Right forelimb (tissue), 1 donor: Measurements from ENCODE around the gene RASSF6.
"Not testable (repeated sequence)": the region's sequence is repeated elsewhere in the genome, so short reads cannot be mapped to it uniquely, and the experiment has no call there.

Experiments used
- DNase-seq: peaks from one replicate; pipeline ENCODE4 v3.0.0-alpha.2; 2018

RASSF6 gene

DNA sequence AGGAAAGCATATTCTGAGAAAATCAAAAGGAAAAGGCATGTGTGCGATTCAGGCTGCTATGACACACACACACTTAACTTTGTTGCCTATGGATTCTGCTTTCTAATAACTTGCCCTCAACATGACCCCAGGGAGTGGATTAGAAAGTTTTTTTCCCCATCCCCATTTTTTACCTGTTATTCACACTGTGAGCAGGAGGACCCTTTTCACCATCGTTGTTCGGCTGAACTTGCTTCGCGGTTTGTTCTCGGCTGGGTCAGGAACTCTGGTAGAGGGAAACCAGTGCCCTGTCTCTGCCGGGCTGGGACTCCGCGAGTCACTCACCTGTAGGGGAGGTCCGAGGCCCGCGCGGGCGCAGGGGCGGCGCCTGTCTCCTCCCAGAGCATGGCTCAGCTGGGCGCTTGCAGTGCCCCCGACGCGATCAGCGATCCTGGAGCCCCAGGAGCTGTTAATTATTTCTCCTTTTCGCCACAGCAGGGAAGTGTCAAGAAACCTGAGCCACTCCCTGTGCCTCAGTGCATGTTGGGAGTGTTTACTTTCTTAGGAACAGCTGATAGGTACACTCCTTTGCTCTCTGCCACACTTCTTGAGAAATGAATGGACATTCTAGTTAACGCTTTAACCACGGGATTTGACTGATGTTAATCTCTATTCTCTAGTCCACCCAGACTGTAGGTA, at the start of gene RASSF6:
Gene RASSF6, minus strand, starts transcription at position 322 of the 678 bp plus-strand sequence. CDS start 8,641 bp downstream, outside the sequence.
- no peak for DNase-seq

DNA sequence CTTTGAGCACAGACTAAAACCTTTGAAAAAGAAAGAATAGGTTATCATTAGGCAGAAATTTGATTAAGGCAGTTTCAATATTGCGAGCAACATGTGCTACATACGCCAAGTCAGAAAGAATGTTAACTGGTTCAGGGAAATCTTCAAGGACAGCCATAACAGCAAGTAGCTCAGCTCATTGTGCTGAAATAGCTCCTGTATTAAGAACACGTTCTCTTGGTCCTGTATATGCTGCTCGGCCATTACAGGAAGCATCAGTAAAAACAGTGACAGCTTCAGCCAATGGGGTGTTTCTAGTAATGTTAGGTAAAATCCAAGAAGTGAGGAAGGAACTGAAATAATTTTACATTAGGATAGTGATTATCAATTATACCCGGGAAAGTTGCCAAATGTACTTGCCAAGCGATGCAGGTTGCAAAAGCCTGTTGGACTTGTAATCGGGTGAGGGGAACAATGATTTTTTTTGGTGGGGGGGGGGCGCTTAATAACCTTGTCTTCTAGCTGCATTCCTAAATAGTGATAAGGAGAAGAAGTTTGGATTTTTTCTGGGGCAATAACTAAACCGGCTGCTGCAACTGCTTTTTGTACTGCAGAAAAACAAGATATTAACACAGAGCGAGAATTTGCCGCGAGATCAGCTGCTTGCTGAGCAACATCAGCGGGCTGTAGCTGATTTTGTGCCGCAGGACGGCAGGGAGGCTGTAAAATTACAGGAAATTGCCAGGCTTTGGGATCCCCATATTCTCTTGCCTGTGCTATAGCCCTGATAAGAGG, 49.4 kb upstream of the RASSF6 start:
- DNase-seq, result no peak

DNA sequence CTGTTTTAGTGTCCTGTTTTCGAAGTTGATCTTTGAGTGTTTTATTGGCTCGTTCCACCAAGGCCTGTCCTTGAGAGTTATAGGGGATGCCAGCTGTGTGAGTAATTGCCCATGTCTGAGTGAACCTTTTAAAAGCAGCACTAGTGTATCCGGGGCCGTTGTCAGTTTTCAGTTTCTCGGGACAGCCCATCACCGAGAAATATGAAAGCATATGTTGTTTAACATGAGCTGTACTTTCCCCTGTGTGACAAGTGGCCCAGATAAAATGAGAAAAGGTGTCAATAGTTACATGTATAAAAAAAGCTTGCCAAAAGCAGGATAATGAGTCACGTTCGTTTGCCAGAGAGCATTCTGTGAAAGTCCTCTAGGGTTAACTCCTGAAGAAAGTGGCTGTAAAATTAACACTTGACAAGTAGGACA, 48.6 kb upstream of the RASSF6 start:
- DNase-seq, result no peak

DNA sequence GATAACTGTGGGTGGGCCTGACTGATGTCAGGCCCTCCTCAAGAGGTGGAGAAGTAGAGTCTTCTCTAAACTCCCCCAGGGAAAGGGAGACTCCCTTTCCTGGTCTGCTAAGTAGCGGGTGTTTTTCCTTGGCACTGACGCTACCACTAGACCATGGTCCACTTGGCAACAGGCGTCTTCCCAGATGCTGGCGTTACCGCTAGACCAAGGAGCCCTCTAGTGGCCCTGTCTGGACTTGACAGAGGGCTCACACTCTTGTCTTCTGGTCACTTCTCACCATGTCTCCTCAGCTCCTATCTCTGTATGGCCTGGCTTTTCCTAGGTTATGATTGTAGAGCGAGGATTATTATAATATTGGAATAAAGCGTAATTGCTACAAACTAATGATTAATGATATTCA, 45.7 kb upstream of the RASSF6 start:
- DNase-seq, result not testable (repeated sequence)

DNA sequence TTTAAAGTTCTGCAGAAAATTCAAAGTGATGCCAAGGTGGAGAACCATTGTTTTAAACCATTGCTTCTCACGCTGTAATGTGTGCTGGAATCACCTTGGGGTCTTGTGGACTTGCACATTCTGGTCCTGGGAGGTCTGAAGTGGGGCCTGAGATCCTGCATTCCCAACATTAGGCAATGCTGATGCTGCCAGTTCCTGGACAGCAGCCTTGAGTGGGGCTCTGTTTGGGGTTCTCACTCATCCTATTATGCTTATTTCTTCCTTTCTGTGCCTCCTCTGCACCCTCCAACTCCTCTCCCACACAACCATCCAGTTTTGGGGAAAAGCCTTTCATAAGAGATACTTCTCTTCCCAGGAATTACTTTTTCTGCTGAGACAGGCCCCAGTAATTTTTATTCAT, 44.2 kb upstream of the RASSF6 start:
- DNase-seq, result no peak

DNA sequence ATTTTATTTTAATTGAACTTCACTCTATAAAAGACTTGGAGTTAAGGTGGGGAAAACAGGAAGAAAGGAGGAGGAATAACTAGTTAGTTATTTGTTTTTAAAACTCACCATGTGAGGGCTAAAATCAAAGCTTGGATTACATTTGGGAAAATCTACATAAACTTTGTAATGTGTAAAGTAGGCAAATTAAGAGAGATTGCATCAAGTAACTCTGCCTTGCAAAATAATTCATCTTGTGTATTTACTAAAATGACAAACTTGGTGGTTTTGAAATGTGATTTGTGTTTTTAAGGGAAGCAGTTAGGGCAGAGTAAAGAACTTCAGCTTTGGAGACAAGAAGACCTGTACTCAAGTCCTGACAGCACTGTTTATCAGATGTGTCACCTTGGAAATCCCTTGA, 43.3 kb upstream of the RASSF6 start:
- DNase-seq, result no peak

GRCh38 chr4:73662709-73663546, 42.7 kb upstream of the RASSF6 start:
- no peak for DNase-seq

- no peak for DNase-seq
These were observed 41.4 kb upstream of the RASSF6 start for GRCh38 chr4:73661646-73662119.

DNA sequence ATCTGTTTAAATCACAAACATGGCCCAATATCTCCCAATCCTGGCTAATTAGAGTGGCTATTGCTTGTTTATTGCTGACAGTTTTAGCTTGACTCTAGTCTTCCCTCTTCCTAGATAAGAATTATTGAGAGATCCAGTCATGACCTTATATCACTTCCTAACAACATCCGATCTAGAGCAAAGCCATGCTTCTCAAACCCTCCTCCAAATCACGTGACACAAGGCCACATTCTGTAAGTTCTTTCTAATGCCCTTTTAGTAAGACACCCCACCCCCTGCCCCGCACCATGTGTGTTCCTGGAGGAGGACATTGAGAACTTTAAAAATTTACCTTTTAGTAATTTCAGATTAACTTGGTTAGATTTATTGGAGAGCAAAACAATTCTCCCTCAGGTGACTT, 40.6 kb upstream of the RASSF6 start:
- no peak for DNase-seq

DNA sequence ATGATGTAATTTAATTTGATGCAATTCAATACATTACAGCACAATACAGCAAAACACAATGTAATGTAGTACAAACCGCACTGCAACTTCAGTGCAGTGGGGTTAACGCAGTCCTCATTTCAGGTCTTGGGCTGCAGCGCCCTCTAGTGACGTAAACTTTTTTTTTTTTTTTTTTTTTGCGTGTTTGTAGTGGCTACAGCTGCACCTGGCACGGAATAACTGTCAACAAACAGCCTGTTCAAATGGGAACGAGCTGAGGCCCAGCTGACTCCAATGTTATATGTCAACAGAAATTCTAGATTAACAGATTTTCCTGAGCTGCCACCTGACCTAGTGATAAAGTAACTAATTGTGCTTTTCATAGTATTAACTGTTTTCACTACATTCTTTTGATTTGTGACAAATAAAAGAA, 33.5 kb upstream of the RASSF6 start:
- DNase-seq, result no peak

DNA sequence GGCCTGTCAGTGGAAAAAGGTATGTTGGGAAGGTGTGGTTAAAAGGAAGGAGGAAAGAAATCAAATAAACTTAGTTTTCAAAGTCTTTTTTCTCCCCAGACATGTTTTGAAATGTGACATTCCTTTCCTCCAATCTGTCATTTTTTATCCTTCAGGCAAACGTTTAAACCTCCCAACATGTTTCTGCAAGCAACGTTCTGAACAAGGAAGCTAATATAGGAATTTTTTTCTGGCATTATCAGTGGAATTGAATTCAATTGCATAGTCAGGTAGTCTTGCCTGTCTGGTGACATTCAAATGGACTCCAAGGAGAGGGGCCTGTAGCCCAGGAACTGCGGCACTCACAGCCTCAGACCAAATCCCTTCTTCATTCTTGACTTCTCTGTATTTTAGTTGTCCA, 30.0 kb upstream of the RASSF6 start:
- no peak for DNase-seq

DNA sequence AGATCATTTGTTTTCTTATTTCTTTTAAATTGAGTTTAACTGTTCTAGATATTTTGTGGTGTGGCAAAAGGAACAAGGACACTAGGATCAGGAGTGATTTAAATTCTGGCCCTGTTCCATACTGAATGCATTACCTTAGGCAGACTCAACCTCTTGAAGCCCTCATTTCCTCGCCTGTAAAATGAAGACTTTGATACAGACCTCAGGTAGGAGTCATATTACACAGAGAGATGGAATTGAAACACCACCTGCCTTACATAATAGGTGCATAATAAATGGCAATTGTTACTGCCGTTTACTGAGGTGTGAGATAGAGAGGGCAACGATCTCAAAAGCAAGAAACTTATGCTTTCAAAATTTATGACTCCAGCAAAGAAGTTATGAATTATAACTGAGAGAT, 28.2 kb upstream of the RASSF6 start:
- no peak for DNase-seq

DNA sequence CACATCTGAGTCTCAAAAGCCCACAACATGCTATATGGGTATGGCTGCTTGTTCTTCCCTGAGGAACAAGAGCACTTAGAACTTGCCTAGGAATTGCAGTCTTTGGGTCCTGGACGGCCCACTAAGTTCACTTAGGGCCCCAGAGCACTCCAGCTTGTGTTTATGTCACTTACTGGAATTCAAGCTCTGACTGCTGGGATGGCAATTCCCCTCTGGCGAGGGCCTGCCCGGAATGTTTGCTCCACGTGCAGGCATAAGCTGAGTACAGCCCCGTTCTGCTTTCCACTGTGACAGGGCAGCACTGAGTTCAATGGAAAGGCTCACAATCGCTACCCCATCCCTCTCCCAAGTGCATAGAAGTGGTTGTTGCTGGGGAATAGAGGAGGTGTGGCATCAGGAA, 25.9 kb upstream of the RASSF6 start:
- no peak for DNase-seq

GRCh38 chr4:73631565-73632226, 11.5 kb upstream of the RASSF6 start:
- DNase-seq, result no peak

DNA sequence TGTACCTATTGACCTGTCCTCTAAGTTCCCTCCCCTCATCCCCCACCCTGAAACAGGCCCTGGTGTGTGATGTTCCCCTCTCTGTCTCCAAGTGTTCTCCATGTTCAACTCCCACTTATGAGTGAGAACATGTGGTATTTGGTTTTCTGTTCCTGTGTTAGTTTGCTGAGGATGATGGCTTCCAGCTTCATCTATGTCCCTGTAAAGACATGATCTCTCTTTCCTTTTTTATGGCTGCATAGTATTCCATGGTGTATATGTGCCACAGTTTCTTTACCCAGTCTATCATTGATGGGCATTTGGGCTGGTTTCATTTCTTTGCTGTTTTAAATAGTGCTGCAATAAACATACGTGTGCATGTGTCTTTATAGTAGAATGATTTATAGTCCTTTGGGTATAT, 8.6 kb upstream of the RASSF6 start:
- DNase-seq, result not testable (repeated sequence)

- no peak for DNase-seq
These were observed 1.1 kb upstream of the RASSF6 start for GRCh38 chr4:73621357-73621756.

DNA sequence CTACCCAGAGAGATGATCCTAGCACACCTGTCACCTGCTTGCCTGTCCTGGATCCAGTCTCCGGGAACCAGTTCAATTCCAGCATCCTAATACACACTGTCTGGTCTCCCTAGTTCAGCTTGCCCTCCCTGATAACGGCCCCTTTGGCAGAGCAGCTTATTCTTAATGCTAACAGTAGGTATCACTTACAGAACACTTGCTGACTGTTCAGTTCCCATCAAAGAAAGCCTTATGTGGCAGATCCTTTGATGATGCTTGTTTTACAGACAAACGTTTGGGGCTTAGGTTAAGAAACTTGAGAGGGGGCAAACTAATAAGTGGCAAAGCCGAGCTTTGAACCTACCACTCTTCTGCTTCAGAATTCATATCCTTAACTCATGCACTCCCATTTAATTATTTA, 890 bp downstream of the RASSF6 start:
- DNase-seq, result no peak

- DNase-seq, result no peak
These were observed 3.0 kb downstream of the RASSF6 start for GRCh38 chr4:73617256-73617655.

- no peak for DNase-seq
These were observed 4.6 kb downstream of the RASSF6 start for GRCh38 chr4:73615613-73616012.

DNA sequence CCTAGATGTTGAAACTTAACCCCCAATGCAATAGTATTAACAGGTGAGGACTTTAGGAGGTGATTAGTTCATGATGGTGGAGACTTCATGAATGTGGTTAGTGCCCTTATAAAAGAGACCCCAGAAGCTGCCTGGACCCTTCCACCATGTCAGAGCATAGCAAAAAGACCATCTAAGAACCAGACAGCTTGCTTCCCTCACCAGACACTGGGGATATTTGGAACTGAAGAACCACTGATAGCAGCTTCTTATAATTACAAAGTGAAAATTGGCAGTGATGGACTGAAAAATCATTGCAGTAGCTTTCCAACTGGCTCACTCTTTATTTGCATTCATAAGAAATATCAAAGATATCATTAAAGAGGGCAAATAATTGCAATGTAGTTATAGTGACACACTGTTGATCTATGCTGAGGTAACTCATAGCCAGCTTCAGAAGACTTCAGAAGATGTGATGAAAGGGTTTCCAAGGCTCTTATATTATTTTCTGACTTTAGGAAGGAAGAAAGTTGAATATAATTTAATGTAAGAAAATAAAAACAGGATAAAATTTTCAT, 5.8 kb downstream of the RASSF6 start:
- no peak for DNase-seq

DNA sequence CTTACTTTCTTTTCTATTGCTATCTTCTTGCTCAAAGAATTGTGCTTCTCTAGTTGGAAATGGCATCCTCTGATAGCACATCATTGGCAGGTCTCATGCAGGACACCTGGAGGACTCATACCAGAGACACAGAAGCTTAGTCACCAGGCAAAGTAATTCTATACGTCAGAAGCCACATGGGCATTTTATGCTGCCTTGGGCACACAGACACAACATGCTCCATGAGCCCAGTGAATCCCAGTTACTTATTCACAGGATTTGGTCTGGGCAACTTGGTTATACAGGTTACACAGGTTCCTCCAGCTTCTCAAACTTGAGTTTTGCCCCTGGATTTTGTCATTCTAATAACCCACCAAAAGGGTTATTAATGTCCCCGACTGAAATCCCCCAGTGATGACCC, 7.1 kb downstream of the RASSF6 start:
- no peak for DNase-seq

- DNase-seq, result no peak
These were observed 8.2 kb downstream of the RASSF6 start for GRCh38 chr4:73612032-73612431.

GRCh38 chr4:73609706-73610105, 10.5 kb downstream of the RASSF6 start:
- DNase-seq, result no peak
